NCI-H2227 treated with DMSO at 0.1 percent for 48 hours (cell line): ENCODE data around the gene NAA10.

Experiments
- DNase-seq: peaks from one replicate; lab custom pipeline; 2025; lab: John Stamatoyannopoulos, UW

Gene NAA10

GRCh38 chrX:153948847-153949805, 14.3 kb upstream of the NAA10 start:
- no peak for DNase-seq

GRCh38 chrX:153948002-153948466, 13.2 kb upstream of the NAA10 start:
- DNase-seq: no peak

GRCh38 chrX:153947009-153947769, 12.4 kb upstream of the NAA10 start:
- DNase-seq: peak; percentile 48

- no peak for DNase-seq
These were observed 11.4 kb upstream of the NAA10 start for GRCh38 chrX:153945956-153946943.

- DNase-seq: no peak
These were observed 9.9 kb upstream of the NAA10 start for GRCh38 chrX:153944800-153945150.

- DNase-seq: peak; percentile 8
These were observed 9.4 kb upstream of the NAA10 start, which contains the start of gene RENBP for GRCh38 chrX:153944140-153944799. TSS of gene RENBP (minus strand) at chrX:153944643. CDS start at chrX:153944610, 33 bp downstream.

GRCh38 chrX:153941336-153942252, 6.8 kb upstream of the NAA10 start:
- no peak for DNase-seq

GRCh38 chrX:153939573-153939972, 4.7 kb upstream of the NAA10 start:
- DNase-seq: no peak

- no peak for DNase-seq
These were observed 3.5 kb upstream of the NAA10 start for GRCh38 chrX:153938226-153938786.

- DNase-seq: no peak
These were observed 2.2 kb upstream of the NAA10 start for GRCh38 chrX:153937056-153937455.

GRCh38 chrX:153935326-153935851, 552 bp upstream of the NAA10 start:
- DNase-seq: no peak

GRCh38 chrX:153934148-153934761, 582 bp downstream of the NAA10 start:
- no peak for DNase-seq

- DNase-seq: no peak
These were observed 1.1 kb downstream of the NAA10 start for GRCh38 chrX:153933748-153934147.

- no peak for DNase-seq
These were observed 2.5 kb downstream of the NAA10 start for GRCh38 chrX:153932220-153932915.

- no peak for DNase-seq
These were observed 3.1 kb downstream of the NAA10 start for GRCh38 chrX:153931748-153932147.

- DNase-seq: no peak
These were observed 3.7 kb downstream of the NAA10 start for GRCh38 chrX:153931151-153931550.

GRCh38 chrX:153930011-153930910, 4.6 kb downstream of the NAA10 start:
- DNase-seq: no peak
